Body of pancreas (tissue), 4 donors: Measurements from ENCODE around the gene PMEL.

Experiments
- CTCF ChIP-seq, 7 experiments: fragments of 450-650 bp in 4 of 7; fragments of 200-600 bp in 3 of 7; sonication (generic) in 3 of 7; IDR thresholded peaks; one replicate each; pipeline ENCODE4 v1.5.1; 2016 to 2019; ENCODE audit warnings: antibody characterized with exemption in 7 of 7
- POLR2A ChIP-seq, 3 donors: fragments of 450-650 bp; IDR thresholded peaks; one replicate each; pipeline ENCODE4 v1.6.1; 2016; ENCODE audit warnings: antibody characterized with exemption in 3 of 3, mild to moderate bottlenecking in 2 of 3

- TF ChIP-seq POLR2A (IDR thresholded peaks at IDR 0.05): no peak
- TF ChIP-seq CTCF (IDR thresholded peaks at IDR 0.05): no peak
Measured at GRCh38 chr12:55931317-55931779, 34.5 kb downstream of the PMEL start.
